MG63 (cell line): ENCODE results near the gene ASPSCR1. TPM values are rescaled to one million over a fixed set of nuclear protein-coding genes. Genes with fewer than 3 reads are reported as not detected.
A peak's percentile ranks its signal among the peaks of the same experiment; 100 is the strongest.

ENCODE experiments used
- DNase-seq: peaks from one replicate; pipeline ENCODE4 v3.0.0-alpha.2; 2020
- H3K27me3 ChIP-seq: fragments of 250-450 bp; sonication (Bioruptor Pico); 2 replicates; pipeline ENCODE4 v1.5.1; 2020; ENCODE audit warnings: mild to moderate bottlenecking, moderate library complexity
- H3K36me3 ChIP-seq: fragments of 250-450 bp; sonication (Bioruptor Pico); 2 replicates; pipeline ENCODE4 v1.5.1; 2020; ENCODE audit warnings: mild to moderate bottlenecking, moderate library complexity
- H3K4me3 ChIP-seq: fragments of 250-450 bp; sonication (Bioruptor Pico); 2 replicates; pipeline ENCODE4 v1.5.1; 2020; ENCODE audit warnings: mild to moderate bottlenecking, moderate library complexity
- H3K9me3 ChIP-seq: fragments of 250-450 bp; sonication (Bioruptor Pico); 2 replicates; pipeline ENCODE4 v1.5.1; 2020; ENCODE audit warnings: mild to moderate bottlenecking, moderate library complexity
- total RNA-seq: library from RNA; depleted of rRNA; stranded (reverse); fragments of >200 nt; shearing (Covaris generic); gene quantifications from 2 replicates; pipeline ENCODE4 v1.2.3, GENCODE V29; 2014; ENCODE audit warnings: low replicate concordance

The ASPSCR1 gene
- total RNA-seq, 1 experiment from 2014 or later = 78.0 TPM

DNA sequence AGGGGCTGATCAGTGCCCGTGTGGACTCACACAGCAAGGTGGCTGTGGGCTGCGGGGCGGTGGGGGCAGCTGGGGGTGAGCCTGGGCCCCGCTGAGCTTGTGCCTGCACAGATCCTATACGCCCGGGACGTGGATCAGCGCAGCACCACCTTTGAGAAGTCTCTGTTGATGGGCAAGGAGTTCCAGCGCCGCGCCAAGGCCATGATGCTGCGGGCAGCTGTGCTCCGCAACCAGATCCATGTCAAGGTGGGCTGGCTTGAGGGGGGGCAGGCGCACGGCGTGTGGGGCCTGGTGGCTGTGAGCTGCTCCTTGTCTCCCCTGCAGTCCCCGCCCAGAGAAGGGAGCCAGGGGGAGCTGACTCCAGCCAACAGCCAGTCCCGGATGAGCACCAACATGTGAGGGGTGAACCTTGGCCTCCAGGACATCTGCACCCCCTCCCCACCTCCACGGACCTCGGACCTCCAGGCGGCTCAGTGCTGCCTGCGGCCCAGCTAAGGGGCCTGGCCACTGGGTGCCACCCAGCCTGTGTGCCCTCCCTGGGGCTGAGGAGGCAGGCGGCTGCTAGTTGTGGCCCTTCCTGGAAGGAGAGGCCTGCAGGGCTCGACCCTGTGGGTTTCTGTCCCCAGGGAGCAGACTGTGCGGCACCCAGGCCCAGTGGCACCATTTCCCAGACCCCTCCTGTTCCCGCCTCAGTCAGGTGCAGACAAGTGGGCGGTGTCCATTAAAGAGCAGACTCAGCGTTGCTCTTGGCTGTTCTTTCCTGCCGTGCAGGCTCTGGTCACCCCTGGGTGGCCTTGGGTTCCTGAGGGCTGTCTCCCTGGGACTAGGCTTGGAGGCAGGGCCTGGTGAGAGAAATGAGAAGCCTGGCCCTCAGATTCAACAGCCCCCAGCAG is 79.5 kb downstream of the ASPSCR1 start:
- Histone ChIP-seq H3K4me3 (no peak overlapping the region), H3K36me3 (peaks cover 81% of the 10 kb centered on the region), H3K9me3 (no peaks in the 10 kb centered on the region), H3K27me3 (no peaks in the 10 kb centered on the region)
- no peak for DNase-seq

DNA sequence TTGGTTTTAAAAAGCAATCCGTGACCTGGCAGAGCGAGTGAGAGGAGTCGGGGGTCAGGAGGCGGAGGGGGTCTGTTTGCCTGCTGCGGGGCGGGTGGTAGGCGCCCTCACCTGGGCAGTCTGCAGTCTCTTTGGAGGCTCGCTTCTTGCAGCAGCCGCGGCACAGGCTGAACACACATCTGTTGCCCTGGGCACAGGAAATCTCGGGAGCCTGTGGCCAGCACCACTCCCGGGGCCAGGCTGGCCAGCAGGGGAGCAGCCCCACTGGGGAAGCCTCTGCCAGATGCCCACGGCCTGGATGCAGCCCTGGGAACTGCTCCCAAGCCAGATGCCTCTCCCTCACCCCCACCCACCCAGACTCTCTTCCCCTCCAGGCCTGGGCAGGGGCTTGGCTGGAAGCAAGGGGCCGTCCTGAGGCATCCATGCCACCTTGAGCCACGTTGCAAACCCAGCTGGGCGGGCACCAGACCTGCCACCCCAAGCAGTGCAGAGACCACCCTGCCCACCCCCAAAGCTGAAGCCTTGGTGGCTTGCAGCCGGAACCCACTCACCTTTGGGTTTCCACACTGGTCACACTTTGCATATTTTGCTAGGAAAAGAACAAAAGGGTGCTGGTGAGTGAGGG is 80.9 kb downstream of the ASPSCR1 start:
- H3K36me3 ChIP-seq = peaks cover 92% of the 10 kb centered on the region
- H3K9me3 ChIP-seq = no peaks in the 10 kb centered on the region
- DNase-seq = no peak
- H3K4me3 ChIP-seq = no peak overlapping the region
- H3K27me3 ChIP-seq = no peaks in the 10 kb centered on the region

DNA sequence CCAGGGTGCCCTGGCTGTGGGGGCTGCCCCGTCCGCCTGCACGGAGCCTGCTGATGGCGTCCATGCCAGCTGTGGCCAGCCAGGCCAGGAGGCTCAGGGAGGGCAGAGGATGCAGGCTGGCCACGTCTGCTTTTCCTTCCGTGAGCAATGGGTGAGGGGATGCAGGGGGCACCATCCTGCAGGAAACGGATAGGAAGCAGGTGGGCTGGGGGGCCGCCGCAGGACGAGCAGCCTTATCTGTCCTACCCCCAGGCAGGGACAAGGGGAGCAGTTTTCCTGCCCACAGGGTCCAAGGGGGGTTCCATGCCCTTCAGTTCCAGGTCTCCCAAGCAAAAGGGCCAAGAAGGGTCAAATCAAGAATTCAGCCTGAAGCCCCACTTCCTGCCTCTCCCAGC is 81.4 kb downstream of the ASPSCR1 start:
- DNase-seq = no peak
- Histone ChIP-seq H3K36me3 (peaks cover 92% of the 10 kb centered on the region), H3K27me3 (no peaks in the 10 kb centered on the region), H3K9me3 (no peaks in the 10 kb centered on the region), H3K4me3 (no peak overlapping the region)

DNA sequence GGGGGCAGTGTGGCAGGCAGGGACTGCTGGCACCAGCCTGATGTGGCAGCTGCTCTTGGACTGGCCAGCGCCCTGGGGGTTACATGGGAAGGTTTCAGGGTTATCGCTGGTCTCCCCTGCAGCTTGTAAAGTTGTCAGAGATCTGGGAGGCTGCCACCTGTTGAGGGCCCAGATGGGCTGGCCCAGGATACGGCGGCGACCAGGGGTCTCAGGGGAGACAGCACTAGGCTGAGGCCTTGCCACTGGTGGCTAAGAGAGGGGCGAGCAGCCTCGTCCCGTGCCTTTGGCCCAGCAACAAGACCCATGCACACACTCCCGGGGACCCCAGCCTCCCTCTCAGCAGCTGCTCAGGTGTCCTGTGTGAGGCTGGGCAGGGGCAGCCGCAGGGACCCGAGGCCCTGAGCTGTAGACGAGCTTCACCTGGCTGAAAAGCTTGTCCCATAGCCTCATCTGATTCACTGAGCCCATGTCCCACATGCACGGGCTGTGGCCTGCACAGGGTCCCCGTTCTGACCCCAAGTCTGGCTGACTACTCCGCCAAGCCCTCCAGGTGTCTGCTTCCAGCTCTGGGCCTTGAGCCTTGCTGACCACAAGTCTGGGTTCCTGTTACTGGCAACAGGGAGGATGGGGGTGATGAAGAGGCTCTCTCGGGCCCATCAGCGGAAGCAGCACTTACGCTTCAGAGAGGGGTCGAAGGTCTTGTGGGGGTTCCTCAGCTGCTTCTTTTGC is 82.0 kb downstream of the ASPSCR1 start:
- H3K4me3 ChIP-seq = no peak overlapping the region
- H3K9me3 ChIP-seq = no peaks in the 10 kb centered on the region
- peaks cover 92% of the 10 kb centered on the region for H3K36me3 ChIP-seq
- DNase-seq = no peak
- no peaks in the 10 kb centered on the region for H3K27me3 ChIP-seq

DNA sequence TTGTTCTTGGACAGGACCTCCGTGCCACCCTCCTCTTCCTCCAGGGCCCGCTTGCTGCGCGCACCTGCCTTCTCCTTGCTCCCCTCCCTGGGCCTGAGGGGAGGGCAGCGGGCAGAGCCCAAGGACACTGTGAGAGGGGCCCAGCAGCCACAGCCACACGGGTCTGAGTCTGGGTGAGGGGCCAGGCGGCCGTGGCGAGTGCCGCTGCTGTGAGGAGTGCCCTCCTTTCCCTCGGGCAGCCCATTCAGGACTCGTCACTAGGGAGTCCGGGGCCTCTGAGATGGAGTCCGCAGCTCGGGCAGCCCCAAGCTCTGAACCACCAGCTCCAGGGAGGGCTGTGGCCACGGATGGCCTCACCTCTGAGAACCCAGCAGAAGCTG is 82.6 kb downstream of the ASPSCR1 start:
- no peaks in the 10 kb centered on the region for H3K9me3 ChIP-seq
- peaks cover 92% of the 10 kb centered on the region for H3K36me3 ChIP-seq
- no peaks in the 10 kb centered on the region for H3K27me3 ChIP-seq
- DNase-seq = no peak
- no peak overlapping the region for H3K4me3 ChIP-seq

DNA sequence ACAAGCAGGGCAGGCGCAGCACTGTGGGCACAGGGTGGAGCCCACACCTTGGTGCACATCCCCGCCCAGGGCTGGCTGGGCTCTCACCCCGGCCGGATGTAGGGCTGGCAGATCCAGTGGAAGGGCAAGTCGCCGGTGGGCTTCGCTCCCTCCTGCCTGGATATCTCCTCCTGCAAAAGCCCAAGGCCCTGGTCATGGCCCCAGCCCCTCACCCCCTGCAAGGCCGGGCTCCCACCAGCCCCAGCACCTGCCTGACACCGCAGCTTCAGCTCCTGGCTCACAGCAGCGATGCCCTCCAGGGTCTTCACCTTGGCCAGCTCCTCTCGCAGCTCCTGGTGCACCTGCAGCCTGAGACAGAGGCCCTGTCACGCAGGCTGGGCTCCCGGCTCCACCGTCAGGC is 83.2 kb downstream of the ASPSCR1 start:
- no peak overlapping the region for H3K4me3 ChIP-seq
- H3K36me3 ChIP-seq = peaks cover 90% of the 10 kb centered on the region
- no peaks in the 10 kb centered on the region for H3K9me3 ChIP-seq
- no peaks in the 10 kb centered on the region for H3K27me3 ChIP-seq
- no peak for DNase-seq

DNA sequence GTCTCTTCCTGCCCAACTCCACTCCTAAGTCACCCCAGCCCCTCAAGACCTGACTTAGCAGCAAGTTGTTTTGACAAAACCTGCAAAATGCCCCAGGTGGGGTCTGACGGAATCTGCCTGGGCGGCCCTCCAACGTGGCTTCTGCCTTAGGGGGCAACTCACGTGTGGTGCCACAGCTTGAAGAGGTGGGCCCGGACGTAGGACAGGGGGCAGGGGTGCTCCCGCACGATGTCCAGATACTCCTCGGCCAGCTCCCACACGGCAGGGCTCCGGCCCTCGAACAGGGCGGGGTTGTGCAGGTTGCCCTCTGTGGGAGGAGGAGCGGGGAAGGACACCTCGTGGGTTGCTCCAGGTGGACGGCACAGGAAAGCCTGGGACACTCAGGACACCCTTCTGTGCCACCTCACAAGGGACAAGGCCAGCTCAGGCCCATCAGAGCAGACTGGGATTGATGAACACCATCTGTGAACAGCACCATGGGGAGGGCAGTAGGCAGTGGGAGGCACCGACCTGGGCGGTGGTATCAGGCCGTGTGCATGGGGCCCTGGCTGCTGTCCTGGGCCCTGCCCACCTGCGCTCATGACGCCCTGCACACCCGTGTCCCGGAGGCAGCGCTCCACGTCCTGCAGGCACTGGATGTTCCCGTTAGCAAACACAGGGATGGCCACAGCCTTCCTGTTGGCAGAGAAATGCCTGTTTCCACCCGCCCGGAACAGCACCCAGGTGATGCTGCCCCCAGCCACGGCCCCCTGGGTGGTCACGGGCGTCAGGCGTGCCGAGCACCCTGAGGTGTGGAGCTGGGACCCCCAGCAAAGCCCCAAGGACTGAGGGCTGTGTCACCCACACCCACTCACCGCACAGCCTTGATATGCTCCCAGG is 83.9 kb downstream of the ASPSCR1 start:
- H3K27me3 ChIP-seq = no peaks in the 10 kb centered on the region
- no peak overlapping the region for H3K4me3 ChIP-seq
- no peaks in the 10 kb centered on the region for H3K9me3 ChIP-seq
- DNase-seq = no peak
- H3K36me3 ChIP-seq = peaks cover 83% of the 10 kb centered on the region

DNA sequence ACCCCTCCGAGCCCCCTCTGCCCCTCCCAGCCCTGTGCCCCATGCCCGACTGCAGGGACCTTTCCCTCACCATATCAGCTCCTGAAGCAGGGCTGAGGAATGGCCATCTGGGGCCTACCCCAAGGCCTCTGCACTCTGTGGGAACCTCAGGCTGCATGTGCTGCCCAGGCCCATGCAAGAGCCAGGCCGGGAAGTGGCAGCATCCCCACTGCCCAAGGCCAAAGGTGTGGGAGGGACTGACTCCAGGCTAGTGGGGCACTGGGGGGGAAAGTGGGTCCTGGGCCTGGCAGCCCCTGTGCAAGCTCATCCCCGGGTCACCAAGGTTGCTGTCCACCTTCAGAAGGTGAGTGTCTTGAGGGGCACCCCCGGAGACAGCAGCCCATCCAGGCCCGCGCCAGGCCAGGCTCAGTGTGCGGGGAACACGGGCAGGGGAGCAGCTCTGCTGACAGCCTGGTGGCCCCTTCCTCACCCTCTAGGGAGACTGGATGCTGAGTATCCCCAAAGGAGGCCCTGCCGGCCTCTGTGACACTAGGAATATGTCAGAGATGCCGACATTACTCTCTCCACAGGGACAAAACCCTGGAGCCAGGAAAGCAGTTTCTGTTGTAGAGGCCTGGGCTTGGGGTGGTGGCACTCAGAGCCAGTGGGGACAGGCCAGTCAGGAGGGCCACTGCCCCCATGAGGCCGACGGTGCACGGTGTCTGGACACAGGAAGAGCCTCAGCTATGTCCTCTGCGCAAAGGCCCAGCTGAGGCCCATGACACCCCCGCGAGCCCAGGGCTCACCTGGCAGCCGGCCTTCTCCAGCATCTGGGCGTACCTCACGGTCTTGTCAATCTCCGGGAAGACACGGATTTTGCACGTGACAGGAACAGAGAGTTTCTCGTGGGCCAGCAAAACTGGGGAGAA is 84.9 kb downstream of the ASPSCR1 start:
- peaks cover 73% of the 10 kb centered on the region for H3K36me3 ChIP-seq
- H3K9me3 ChIP-seq = no peaks in the 10 kb centered on the region
- no peak overlapping the region for H3K4me3 ChIP-seq
- no peaks in the 10 kb centered on the region for H3K27me3 ChIP-seq
- DNase-seq = no peak

DNA sequence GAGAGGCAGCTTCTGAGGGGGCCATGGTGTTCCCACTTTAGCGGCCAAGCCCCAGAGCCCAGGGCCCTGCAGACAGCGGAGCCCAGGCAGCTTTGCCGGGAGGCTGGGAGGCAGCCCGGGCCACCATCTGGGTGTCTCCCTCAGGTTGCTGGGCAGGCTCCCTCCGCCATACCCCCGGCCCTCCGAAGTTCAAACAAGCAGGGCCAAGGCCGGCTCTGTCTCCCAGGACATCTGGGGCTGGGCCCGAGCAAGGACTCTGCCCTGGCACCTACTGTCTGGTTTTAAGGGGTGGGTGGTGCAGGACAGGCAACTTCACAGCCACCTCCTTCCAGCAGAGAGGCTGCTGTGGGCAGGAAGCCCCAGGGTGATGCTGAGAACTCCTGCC is 85.5 kb downstream of the ASPSCR1 start:
- no peaks in the 10 kb centered on the region for H3K27me3 ChIP-seq
- H3K9me3 ChIP-seq = no peaks in the 10 kb centered on the region
- H3K4me3 ChIP-seq = no peak overlapping the region
- H3K36me3 ChIP-seq = peaks cover 66% of the 10 kb centered on the region
- no peak for DNase-seq

DNA sequence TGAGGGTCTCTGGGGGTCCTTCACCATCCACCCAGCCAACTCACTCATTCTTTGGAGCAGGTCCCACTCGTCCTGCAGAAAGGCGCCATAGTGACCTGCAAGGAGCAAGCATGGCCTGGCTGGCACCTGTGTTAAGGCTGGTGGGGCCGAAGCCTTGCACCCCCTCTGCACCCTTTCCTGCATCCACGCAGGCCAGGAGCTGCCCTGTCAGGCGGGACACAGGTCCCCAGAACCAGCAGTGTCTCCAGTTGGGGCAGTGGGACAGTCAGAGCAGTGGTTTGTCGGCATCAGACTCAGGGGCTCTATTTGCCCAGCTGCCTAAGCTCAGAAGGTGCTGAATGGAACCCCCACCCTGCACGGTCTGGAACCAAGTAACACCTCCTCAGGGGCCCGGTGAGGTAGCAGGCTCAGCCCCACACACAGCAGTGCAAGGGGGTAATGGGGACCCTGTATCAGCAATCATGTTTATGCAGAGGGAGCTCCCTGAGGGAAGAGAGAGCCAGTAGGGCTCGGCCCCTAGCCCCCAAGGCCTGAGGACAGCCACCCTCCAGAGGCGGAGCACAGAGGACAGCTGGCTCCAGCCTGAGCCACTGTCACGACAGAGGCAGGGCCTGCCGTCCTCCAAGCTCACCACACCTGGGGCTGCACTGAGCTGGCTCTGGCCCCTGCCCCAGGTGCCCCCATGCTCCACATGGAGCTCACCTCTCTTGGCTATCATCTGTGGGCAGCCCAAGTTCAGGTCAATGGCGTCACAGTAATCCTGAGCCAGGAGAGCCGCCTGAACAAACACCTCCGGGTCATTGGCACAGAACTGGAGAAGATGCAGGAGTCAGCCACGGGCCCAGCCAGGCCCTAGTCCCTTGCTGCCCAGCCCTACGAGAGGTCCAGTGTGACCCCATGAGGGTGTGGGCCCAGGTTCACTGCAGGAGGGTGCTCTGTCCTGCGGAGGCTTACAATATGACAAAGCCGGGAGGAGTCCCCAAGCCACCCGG is 86.3 kb downstream of the ASPSCR1 start:
- DNase-seq = no peak
- H3K4me3 ChIP-seq = peak overlapping the region; percentile 93; the same call in 1 of the 2 replicates

DNA sequence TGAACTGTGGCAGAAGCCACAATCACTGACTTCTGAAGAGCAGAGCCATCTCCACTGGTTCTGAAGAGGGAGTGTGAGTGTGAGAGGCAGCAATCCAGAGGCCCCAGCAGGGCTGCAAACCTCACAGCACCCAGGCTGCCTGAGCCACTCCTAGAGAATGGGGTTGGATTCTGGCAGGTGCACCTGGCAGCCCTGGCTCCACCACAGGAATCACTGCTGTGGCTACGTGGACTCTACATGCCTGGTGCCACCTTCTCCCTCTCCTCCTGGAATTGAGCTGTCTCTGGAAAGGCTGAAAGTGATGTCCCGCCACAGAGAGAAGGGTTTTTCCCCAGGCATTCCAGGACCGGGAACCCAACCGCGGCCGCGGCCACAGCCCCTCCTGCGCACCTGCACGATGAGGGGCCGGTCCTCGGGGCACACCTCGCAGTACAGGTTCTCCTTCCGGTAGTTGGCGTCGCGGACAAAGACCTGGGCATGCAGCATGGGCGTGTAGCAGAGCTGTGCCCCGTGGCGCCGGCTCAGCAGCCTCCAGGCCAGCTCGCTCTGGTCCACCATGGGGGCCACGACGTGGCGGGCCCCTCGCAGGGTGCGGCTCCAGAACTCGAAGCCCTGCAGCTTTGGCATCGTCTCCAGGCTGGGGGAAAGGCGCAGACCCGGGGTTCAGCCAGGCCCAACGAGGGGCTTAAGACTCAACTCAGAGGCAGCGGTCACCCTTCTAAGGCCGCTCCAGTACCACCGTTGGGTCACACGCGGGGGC is 87.2 kb downstream of the ASPSCR1 start:
- Histone ChIP-seq H3K36me3 (peaks cover 52% of the 10 kb centered on the region), H3K9me3 (no peaks in the 10 kb centered on the region)
- no peak for DNase-seq

More for the DNA sequence above, 86.3 kb downstream of the ASPSCR1 start:
- H3K9me3 ChIP-seq = no peaks in the 10 kb centered on the region
- H3K36me3 ChIP-seq = peaks cover 61% of the 10 kb centered on the region
- H3K27me3 ChIP-seq = no peaks in the 10 kb centered on the region

DNA sequence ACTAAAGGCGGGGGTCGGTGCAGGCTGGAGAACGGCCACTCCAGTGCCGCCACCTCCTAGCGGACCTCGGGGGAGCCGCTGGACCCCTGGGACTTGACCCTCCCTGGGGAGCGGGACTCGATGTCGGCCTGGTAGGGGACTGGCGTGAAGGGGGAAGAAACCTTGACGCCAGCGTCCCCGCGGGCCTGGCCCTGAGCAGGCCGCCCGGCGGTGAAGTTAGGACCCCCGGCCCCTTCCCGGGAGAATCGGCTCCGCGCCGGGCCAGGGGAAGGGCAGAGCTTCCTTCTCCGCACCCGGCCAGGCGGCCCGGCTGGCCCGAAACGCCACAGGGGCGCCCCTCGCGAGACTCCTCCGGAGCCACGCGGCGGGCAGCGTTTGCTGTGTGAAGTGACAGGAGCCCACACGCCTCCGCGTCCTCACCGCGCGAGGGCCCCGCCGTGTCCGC is 87.8 kb downstream of the ASPSCR1 start:
- peaks cover 46% of the 10 kb centered on the region for H3K36me3 ChIP-seq
- H3K4me3 ChIP-seq = peak overlapping the region; percentile 93
- DNase-seq = no peak
- no peaks in the 10 kb centered on the region for H3K27me3 ChIP-seq
- H3K9me3 ChIP-seq = no peaks in the 10 kb centered on the region

More for the DNA sequence above, 87.2 kb downstream of the ASPSCR1 start:
- no peaks in the 10 kb centered on the region for H3K27me3 ChIP-seq
- H3K4me3 ChIP-seq = peak overlapping the region; percentile 93

DNA sequence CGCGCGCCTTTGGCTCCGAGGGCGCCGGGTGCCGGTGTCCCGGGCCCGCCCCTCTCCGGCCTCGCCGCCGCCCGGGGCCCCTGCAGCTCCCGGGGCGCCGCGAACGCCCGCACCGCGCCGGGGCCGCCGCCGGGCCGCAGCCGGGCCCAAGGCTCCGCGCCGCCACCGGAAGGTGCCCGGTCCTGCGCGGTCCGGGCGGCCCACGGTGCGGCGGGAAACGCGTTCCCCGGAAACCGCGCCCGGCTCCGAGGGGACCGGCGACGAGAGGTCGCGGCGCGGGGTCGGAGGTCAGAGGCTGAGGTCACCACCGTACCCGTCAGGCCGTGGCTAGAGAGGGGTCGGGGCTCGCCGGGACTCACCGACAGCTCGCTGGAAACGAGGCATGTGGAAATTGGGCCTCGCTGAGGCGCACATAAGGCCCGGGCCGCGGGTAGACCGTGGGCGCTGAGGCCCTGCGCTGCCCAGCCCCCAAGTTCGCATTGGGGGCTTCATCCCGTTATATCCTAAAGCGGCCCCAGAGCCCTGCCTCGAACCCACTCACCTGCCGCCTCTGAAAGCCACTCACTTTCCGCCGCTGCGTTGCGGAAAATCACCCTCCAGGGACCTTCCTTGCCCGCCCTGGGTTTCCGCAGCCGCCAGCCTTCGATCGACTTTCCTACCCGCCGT is 88.3 kb downstream of the ASPSCR1 start, which contains the start of gene DUS1L:
DUS1L (minus strand) TSS at position 167 of the 666 bp plus-strand sequence. CDS start 745 bp downstream, outside the sequence.
- Histone ChIP-seq H3K36me3 (peaks cover 40% of the 10 kb centered on the region), H3K9me3 (no peaks in the 10 kb centered on the region), H3K27me3 (no peaks in the 10 kb centered on the region), H3K4me3 (peak within 1 kb of the TSS; percentile 93)
- peak; percentile 65 for DNase-seq
